Activated CD4-positive, CD25-positive, alpha-beta regulatory T cell treated with anti-CD3 and anti-CD28 coated beads, Interleukin-2, amount 50 U/mL, for 16 hours (primary cell): ENCODE data around the gene FFAR3.
A peak's percentile ranks its signal among the peaks of the same experiment; 100 is the strongest.

Experiments used
- DNase-seq: peaks from one replicate; pipeline ENCODE4 v3.0.0-alpha.2; 2020; ENCODE audit warnings: low read depth, low spot score

The FFAR3 gene

GRCh38 chr19:35330475-35330874, 27.8 kb upstream of the FFAR3 start:
- DNase-seq = no peak

- DNase-seq = no peak
Observed at GRCh38 chr19:35331551-35332214, 26.6 kb upstream of the FFAR3 start.

- DNase-seq = no peak
Observed at GRCh38 chr19:35332817-35333216, 25.4 kb upstream of the FFAR3 start.

GRCh38 chr19:35334144-35334753, 24.0 kb upstream of the FFAR3 start:
- DNase-seq = no peak

- DNase-seq = no peak
Observed at GRCh38 chr19:35336166-35336955, 21.9 kb upstream of the FFAR3 start.

- DNase-seq = no peak
Observed at GRCh38 chr19:35337097-35337983, 20.9 kb upstream of the FFAR3 start.

GRCh38 chr19:35337984-35338296, 20.3 kb upstream of the FFAR3 start:
- no peak for DNase-seq

- no peak for DNase-seq
Observed at GRCh38 chr19:35340431-35340830, 17.8 kb upstream of the FFAR3 start.

GRCh38 chr19:35341006-35341405, 17.3 kb upstream of the FFAR3 start:
- DNase-seq = no peak

GRCh38 chr19:35341565-35342225, 16.6 kb upstream of the FFAR3 start:
- DNase-seq = no peak

- no peak for DNase-seq
Observed at GRCh38 chr19:35342430-35342829, 15.8 kb upstream of the FFAR3 start.

GRCh38 chr19:35344511-35345031, 13.7 kb upstream of the FFAR3 start:
- no peak for DNase-seq

- DNase-seq = no peak
Observed at GRCh38 chr19:35345671-35346111, 12.6 kb upstream of the FFAR3 start.

GRCh38 chr19:35346193-35347052, 11.8 kb upstream of the FFAR3 start:
- DNase-seq = peak; percentile 26

- no peak for DNase-seq
Observed at GRCh38 chr19:35347171-35347929, 10.9 kb upstream of the FFAR3 start, which contains the start of gene FFAR1. Gene FFAR1, plus strand, starts transcription at chr19:35347902. Its CDS starts 3,650 bp downstream, at chr19:35351552.

GRCh38 chr19:35347930-35348298, 10.3 kb upstream of the FFAR3 start:
- no peak for DNase-seq

GRCh38 chr19:35348911-35349611, 9.2 kb upstream of the FFAR3 start:
- DNase-seq = no peak

- DNase-seq = no peak
Observed at GRCh38 chr19:35349614-35350521, 8.4 kb upstream of the FFAR3 start.
